IPS-NIHi7 (cell line): ENCODE measurements around the gene PYGM.

Source experiments
- DNase-seq: peaks from one replicate; pipeline ENCODE4 v3.0.0; 2012; ENCODE audit warnings: mixed read lengths; ENCODE audit errors: extremely low spot score

PYGM gene

GRCh38 chr11:64791781-64792291, 32.1 kb upstream of the PYGM start:
- DNase-seq: no peak

DNA sequence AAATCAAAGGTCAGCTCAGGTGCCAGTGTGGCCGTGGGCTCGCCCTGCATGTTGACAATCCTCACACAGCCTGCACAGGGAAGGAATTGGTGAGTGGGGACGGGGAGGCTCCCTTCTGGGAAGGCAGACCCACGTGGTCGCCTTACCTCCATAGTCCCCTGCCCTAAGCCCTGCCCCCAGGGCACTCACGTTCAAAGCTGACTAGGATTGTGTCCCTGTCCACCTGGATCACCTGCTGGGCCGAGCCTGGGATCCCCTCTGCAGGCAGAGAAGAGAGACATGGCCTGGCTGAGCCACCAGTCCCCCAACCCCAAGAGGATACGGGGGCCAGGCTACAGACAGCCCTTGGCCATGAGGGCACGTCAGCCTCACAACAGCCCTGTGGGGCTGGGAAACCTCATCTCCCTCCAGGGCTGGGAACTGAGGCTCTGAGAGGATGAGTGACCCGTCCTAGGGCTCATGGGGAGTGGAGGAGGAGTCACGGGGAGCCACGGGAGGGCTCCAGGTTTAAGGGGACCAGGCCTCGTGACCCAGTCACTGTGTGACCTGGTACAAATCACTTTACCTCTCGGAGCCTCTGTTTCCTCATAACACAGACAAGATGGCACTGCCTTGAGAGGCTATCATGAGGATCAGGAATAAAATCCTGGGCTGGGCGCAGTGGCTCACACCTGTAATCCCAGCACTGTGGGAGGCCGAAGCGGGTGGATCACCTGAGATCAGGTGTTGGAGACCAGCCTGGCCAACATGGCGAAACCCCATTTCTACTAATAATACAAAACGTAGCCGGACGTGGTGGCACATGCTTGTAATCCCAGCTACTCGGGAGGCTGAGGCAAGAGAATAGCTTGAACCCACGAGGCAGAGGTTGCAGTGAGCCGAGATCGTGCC, 30.7 kb upstream of the PYGM start:
- DNase-seq: no peak

DNA sequence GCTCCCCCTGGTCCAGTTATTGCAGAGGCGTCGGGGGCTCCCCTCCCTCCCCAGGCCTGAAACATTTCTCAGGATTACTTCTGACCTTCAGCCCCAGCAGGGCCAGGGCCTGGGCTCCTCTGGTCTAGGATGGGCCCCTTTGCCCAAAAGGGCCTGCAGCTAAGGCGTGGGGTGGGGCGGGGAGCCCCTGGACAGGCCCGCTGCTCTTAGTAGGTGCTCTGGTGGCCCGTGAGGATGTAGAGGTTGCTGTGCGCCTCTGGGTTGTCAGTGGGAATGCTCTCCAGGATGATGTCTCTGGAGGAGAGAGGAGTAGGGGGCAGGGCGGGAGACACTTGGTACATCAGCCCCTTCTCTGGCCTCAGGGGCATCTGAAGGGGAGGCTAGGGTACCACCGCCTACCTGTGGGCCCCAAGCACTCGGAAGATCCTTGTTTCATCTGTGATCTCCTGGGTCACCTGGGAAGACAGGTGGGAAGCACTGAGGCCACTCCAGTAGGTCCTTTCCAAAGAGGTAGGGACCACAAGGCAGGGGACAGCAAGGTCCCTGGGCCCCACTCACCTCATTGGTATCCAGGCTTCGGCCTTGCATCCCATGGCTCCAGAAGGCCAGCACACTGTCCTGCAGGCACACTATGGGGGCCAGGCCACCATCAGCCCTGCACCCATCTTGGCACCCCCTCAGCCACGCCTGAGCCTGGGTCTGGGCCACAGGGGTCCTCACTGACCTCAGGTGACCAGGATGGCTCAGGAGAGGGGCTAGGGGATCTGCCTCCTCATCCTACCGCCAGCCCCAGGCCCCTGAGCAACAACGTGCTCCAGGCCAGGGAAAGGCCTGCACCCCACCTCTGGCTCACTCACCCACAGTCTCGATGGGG, 29.8 kb upstream of the PYGM start:
- DNase-seq: no peak

GRCh38 chr11:64788321-64789215, 28.8 kb upstream of the PYGM start:
- DNase-seq: no peak

DNA sequence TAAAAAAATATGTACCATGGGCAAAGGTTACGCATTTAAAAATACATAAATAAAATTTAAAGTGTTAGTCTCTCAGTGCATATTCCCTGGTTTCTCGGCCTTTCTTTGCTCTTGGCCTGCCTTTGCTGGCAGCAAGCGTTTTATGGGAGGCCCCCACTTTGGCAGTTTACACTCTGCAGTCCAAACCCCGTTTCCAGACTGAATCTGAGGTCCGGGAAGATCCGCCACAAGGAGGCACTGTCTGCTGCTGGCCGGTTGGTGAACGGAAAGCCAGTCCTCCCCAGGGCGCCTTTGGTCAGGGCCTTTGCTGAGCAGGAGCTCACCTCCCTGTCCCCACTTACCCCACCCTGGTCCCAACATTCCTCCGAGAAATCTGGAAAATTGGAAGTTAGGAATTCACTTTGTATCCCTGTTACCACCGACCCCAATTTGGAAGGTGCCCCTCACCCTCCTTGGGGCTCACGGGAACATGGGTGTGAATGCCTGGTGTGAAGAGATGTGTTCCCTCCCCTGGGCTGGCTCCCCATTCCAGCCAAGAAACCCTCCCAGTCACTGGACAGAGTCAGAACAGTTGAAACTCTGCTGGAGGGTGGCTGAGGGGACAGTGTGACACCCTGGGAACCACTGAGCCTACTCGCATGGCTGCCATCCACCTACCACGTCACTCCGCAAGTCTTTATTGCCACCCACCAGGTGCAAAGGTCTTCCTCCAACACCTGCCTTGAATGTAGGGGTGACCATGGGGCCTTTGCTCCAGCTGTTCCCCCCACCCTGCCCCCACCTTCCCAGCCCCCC, 27.9 kb upstream of the PYGM start:
- peak; percentile 86 for DNase-seq

DNA sequence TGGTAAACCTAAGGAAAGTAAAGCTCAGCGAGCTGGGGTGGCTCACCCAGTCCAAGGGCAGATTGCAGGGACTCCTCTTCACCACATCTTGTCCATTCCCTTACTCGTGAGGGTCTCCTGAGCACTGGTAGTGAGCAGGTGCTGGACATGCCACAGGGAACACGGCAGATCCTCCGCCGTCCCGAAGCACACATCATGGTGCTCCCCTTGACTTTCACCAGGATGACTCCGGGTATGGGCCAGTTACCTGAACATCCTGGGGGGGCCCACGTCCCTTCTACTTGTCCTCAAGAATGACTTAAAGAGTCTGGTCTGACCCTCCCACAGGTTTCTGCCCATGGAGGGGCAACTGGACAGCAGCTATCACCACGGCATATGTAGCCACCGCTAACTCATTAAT, 26.5 kb upstream of the PYGM start:
- no peak for DNase-seq

DNA sequence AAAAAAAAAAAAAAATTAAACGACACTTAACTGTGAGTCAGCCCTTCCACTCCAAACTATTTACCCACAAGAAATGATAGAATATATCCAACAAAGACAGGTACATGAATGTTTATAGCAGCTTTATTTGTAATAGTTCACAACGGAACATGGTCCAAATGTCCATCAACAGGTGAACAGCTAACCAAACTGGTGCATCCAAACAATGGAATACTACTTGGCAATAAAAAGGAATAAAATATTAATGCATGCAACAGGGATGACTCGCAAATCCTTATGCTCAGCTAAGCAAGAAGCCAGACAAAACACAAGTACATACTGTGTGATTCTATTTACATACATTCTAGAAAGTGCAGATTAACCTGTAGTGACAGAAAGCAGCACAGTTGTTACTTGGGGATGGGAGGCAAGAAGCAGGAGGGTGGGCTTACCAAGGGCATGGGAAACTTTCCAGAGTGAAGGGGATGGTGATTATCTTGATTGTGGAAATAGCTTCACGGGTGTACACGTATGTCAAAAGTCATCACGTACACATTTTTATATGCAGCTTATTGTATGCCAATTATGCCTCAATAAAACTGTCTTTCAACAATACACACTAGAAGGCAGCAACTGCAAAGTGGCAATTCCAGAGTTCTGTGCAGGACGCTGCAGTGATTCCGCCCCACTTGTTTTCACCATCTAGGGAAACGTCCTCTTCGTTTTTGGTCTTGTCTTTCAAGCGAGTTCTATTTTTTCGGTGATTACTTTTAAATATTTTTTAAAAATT, 25.2 kb upstream of the PYGM start:
- no peak for DNase-seq

GRCh38 chr11:64778473-64779298, 18.9 kb upstream of the PYGM start, which contains the start of gene SF1:
TSS of gene SF1 (minus strand) at chr11:64778542. CDS start at chr11:64778392, 150 bp downstream.
- peak; percentile 97 for DNase-seq

DNA sequence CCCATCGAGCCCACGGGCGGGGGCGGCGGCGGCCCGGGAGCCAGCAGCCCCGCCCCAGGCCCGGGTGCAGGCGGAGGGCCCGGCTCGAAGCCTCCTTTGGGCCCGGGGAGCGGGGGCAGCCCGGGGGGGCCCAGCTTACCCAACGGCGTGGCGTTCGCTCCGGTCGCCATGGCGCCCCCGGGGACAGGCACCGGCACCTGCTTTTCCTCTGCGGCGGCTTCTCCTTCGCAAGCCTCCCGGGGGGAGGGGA, 18.4 kb upstream of the PYGM start:
- DNase-seq: no peak

- peak; percentile 85 for DNase-seq
These were observed 17.9 kb upstream of the PYGM start for GRCh38 chr11:64777449-64778222.

DNA sequence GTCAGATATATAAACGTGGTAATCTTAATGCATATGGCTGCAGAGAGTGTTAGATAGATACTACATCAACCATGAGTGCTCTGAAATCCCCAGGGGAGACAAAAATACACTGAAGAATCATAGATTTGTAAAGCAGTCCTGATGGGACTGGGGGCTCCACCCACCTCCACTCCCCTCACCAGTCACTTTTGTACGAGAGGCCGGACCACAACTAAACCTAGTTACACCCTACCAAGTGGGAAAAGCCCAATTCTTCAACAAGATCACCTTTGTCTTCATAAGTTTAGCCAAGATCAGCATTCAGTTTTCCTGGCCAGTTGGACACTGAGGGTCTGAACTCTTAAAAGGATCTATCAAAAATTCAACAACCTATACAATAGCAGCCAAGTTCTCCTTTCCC, 17.1 kb upstream of the PYGM start:
- DNase-seq: no peak

DNA sequence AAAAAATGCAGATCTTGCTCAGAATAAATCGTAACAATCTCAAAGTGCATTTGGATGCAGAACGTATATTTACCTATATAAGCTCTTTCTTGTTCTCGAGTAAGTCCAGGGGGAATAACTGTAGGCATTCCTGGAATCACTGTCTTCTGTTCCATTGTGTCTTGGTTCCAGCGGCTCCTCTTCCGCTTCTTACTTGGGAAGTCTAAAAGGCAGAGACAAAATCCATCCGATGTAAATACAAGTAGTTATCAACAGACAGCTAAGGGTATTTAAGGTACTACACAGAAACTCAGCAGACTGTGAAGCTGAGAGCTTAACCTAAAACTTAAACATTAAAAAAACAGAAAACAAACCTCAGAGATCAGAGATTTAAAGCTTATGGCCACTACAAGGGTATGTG, 16.7 kb upstream of the PYGM start:
- DNase-seq: no peak

- DNase-seq: no peak
These were observed 14.4 kb upstream of the PYGM start for GRCh38 chr11:64774144-64774543.

- DNase-seq: no peak
These were observed 12.7 kb upstream of the PYGM start for GRCh38 chr11:64772303-64773018.

DNA sequence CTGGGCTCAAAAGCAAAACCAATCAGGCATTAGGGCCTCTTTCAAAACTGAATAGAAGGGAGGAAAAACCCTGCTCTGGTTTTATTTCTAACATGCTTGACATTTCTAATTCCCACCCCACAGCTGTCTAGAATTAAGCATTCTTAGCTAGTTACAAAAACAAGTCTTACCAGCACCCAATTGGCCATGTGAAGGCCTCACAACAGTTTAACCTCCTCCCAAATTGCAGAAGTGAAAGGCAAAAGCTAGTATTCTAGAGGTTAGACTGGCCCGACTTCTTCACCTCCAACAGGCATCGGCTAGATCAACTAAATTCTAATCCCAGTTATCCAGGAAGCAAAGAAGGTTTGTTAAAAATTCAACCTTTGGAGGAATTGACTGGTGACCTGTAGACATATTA, 12.1 kb upstream of the PYGM start:
- DNase-seq: no peak

DNA sequence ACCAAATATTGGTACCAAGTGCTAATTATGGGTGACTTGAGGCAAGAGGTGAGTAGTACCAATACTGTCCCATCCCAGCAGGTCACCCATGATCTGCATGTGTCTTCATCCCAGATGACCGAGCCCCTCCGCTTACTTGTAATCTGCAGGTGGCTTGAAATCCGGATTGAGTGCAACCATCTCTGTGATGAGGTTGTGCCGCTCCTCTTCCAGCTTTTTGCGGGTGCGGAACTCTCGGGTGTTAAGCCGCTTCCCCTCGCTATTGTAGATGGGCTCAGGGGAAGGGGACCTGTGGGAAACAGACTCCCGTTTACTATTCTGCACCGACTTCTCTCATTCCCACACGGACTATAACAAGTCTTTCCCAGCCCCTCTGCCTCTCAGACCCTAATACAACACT, 10.3 kb upstream of the PYGM start:
- DNase-seq: no peak

GRCh38 chr11:64769283-64769682, 9.5 kb upstream of the PYGM start:
- DNase-seq: no peak

DNA sequence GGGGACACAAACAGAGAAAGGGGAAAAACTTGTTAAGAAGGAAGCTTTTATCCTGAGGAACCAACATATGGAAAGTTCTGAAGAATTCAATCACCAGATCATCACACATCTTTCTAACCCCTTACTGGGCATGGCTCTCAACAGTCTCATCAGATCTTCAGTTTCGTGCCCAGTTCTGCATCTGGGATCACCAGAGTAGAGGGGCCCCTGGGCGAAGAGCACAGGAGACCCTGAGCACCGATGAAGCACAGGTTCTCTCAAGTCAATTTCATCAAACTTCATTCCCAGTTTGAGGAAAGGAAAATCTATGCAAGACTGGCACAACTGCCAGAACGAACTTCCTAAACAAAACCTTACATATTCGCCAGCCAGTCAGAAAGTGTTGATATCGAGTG, 8.5 kb upstream of the PYGM start:
- DNase-seq: no peak
